Cardiac fibroblast (primary cell): ENCODE measurements around the gene EFCAB12.

Experiments used
- DNase-seq, 2 donors: peaks; one replicate each; pipeline versions ENCODE4 v3.0.0 to v3.0.0-alpha.2; 2010; ENCODE audit warnings: low read depth in 2 of 2
- H3K4me3 ChIP-seq, 2 donors: replicated peaks in 1 of 2; 1 replicate in 1 of 2; 2 replicates in 1 of 2; pipeline ENCODE4 v1.5.1; 2011; ENCODE audit warnings: low read depth in 2 of 2, low read length in 2 of 2, mild to moderate bottlenecking in 2 of 2, moderate library complexity in 1 of 2
- TF ChIP-seq, protein P1 (sequence below): IDR thresholded peaks from one replicate; pipeline ENCODE4 v1.5.1; 2011; ENCODE audit warnings: low read depth, mild to moderate bottlenecking, low read length, inconsistent platforms

EFCAB12 gene

DNA sequence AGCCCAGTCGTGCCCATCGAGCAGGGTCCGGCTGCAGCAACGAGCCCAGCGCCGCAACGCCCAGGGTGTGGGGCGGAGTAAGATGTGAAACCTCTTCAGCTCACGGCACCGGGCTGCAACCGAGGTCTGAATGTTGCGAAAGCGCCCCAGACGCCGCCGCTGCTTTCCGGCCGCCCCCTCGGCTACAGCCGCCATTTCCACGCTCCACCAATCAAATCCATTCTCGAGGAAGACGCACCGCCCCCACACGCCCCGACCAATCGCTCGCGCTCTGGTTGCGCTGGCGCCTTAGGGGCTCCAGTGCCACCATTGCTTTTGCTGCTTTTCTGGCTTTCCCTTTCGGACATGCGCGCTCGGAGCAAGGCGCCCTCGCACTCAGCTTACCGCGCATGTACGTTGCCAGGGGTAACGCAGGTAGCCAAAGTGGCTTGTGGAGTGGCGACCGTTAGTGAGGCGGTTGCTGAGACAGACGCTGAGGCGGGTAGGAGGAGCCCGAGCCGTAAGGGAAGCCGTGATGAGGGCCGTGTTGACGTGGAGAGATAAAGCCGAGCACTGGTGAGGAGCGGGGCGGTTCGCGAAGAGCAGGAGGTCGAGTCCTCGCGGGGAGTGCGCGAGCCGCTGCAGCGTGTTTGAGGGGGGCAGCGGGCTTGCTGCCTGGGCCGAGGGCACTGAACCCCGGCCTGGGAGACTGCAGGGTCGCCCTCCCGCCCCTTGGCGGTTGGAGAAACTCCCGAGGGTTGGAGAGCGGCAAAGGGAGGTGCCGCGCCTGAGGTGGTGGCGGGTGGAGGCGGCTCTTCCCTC, 11.6 kb upstream of the EFCAB12 start, which contains the start of the genes IFT122 and MBD4:
Gene IFT122 (plus strand): TSS at position 408 of the 801 bp plus-strand sequence. CDS start 107 bp downstream, at position 515.
Gene MBD4 (minus strand): TSS at position 132 of the 801 bp plus-strand sequence. CDS start 115 bp downstream, at position 17.
- peak within 1 kb of the TSS; percentile 91 to 92 for H3K4me3 ChIP-seq
- TF ChIP-seq, protein P1, sequence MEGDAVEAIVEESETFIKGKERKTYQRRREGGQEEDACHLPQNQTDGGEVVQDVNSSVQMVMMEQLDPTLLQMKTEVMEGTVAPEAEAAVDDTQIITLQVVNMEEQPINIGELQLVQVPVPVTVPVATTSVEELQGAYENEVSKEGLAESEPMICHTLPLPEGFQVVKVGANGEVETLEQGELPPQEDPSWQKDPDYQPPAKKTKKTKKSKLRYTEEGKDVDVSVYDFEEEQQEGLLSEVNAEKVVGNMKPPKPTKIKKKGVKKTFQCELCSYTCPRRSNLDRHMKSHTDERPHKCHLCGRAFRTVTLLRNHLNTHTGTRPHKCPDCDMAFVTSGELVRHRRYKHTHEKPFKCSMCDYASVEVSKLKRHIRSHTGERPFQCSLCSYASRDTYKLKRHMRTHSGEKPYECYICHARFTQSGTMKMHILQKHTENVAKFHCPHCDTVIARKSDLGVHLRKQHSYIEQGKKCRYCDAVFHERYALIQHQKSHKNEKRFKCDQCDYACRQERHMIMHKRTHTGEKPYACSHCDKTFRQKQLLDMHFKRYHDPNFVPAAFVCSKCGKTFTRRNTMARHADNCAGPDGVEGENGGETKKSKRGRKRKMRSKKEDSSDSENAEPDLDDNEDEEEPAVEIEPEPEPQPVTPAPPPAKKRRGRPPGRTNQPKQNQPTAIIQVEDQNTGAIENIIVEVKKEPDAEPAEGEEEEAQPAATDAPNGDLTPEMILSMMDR, result no peak
- peak; percentile 100 for DNase-seq

DNA sequence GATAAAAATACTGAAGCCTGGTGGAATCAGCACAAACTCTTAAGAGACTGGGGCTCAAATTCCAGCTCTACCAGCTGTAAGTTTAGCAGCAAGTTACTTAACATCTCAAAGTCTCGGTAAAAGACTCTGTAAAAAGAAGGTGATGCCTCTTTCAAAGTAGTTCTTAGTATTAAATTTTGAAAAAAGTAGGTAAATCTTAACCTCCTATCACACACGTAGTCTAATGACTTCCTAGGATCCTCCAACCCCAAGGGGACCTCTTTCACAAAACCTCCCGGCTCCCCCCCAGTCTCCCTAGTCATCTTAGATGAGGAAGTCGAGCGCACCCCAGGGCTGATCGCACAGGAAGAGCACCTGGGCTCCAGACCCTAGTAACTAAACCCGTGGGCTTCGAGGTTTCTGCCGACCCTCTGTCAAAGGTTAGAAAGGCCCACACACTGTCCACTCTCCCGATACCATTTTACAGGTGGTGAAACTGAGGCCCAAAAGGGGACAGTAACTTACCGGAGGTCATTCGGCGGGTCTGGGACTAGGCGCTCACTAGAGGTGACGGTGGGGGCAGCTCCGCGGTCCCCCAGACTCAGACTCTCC, 10.9 kb upstream of the EFCAB12 start:
- peak in 1 of 2 donors; percentile 40 for DNase-seq
- H3K4me3 ChIP-seq, result peak overlapping the region; percentile 91 to 92
- TF ChIP-seq, protein P1, result no peak

DNA sequence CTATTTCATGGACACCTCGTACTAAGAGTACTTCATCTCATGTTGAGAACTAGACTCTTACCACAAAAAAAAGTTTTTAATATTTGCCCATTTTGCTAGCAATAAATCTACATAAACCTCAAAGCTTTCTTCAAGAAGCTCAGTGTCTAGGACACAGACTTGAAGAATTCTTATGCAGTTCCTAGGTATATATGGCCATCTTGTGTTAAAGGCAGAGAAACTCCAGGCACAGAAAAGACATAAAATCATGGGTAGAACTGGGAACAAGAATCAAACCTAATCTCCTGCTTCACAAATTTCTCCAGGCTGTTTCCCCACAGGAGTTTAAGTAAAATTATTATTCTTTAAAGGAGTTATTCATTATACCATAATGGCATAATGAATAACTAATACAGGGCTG, 6.9 kb upstream of the EFCAB12 start:
- DNase-seq, result no peak
- H3K4me3 ChIP-seq, result no peak overlapping the region
- TF ChIP-seq, protein P1, result no peak

DNA sequence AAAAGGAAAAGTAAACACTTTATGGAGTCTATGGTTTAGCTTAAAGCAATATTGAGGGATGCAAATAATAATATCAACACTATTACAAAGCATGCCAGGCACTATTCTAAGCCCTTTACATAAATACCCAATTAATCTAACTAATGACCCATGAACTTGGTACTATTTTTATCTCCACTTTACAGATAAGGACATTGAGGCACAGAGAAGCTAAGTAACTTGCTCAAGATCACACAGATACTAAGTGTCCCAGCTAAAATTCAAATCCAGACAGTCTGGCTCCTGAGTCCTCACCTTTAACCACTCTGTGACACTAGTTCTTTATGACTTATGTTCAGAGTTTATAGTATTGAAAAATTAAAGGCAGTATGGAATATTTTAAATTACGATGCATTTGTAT, 5.7 kb upstream of the EFCAB12 start:
- TF ChIP-seq, protein P1, result no peak
- H3K4me3 ChIP-seq, result no peak overlapping the region
- DNase-seq, result no peak

DNA sequence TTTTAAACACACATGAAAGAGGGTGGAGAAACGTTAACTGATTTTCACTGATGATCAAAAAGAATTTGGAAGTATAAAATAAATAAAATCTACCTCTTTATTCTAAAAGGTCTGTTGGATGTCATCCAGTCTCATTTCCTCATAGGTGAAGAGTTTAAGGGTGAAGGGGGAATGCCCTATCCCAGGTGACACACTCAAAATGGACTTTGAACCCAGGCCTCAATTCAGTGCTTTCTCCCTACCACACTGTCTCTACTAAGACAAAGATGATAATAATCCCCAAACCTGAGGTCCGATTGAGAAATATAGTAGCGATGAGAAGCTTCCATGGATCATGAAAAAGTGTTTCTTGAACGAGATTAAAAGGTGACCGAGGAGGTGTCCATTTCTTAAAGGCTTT, 5.1 kb upstream of the EFCAB12 start:
- TF ChIP-seq, protein P1, result no peak
- no peak for DNase-seq
- no peak overlapping the region for H3K4me3 ChIP-seq

DNA sequence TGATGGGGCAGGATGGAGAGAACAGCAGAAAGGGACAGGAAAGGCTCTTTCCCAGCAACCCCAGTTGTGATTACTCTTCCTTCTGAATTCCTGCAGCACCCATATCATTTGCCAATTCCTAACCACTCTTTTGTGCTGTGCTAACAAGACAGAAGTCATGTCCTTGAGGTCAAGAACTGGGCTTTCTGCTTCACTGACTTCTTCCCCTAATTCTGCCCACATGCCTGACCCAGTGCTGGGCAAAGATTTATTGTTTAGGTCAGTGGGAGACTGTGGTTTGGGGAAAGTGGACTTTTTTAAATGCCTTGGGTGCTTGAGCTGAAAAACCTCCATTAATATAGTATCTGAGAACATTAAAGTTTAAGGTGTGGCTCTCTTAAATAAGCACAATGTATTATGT, 4.2 kb upstream of the EFCAB12 start:
- TF ChIP-seq, protein P1, result no peak
- DNase-seq, result no peak
- H3K4me3 ChIP-seq, result no peak overlapping the region
